Muscle of arm (tissue), 12 donors: ENCODE results near the gene TBX2. TPM values are rescaled to one million over a fixed set of nuclear protein-coding genes. Genes with fewer than 3 reads are reported as not detected.

Source experiments
- DNase-seq: peaks from one replicate; pipeline ENCODE4 v3.0.0-alpha.2; 2013
- polyA plus RNA-seq, 12 donors: library from polyadenylated mRNA; unstranded; fragments of 120-200 nt; gene quantifications; one replicate each; pipeline ENCODE4 v1.2.1, GENCODE V29; 2013; ENCODE audit not compliant: insufficient read length in 12 of 12

The TBX2 gene
- polyA plus RNA-seq, 12 donors, result 6.1 to 11.7 (median 8.0) TPM; not detected in 1

DNA sequence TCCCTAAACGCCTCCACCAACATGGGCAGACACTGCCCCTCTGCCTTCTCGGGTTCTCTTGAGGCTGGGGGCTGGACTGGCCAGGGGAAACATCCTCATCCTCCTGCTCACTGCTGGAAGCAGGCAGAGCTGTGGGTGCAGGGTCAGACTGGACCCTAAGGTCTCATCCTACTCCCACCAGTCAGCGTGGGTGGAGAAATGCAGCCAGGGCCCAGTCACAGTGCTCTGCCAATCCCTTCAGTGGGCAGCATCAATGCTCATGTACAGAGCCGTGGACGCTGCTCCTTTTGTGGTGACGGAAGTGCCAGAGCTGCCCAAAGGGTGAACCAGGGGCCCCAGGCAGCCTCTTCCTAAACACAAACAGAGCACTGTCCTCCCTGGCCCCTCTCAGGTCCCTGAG lies 13.4 kb upstream of the TBX2 start:
- no peak for DNase-seq

DNA sequence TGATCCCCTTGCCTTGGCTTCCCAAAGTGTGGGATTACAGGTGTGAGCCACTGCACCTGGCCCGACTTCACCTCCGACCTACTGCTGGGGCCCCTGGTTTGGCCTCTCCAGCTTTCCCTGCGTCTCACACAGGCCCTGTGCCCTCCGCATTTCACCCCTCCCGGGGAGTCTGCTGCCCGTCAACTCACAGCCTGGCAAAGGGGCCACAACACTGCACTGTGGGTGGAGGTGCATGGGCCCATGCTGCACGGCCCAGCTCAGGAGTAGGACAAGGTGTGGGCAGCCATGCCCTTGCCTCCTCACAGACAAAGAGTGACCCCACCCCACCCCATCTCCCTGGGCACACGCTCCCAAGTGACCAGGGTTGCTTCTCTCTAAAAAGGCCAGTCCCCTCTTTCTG lies 12.6 kb upstream of the TBX2 start:
- no peak for DNase-seq

DNA sequence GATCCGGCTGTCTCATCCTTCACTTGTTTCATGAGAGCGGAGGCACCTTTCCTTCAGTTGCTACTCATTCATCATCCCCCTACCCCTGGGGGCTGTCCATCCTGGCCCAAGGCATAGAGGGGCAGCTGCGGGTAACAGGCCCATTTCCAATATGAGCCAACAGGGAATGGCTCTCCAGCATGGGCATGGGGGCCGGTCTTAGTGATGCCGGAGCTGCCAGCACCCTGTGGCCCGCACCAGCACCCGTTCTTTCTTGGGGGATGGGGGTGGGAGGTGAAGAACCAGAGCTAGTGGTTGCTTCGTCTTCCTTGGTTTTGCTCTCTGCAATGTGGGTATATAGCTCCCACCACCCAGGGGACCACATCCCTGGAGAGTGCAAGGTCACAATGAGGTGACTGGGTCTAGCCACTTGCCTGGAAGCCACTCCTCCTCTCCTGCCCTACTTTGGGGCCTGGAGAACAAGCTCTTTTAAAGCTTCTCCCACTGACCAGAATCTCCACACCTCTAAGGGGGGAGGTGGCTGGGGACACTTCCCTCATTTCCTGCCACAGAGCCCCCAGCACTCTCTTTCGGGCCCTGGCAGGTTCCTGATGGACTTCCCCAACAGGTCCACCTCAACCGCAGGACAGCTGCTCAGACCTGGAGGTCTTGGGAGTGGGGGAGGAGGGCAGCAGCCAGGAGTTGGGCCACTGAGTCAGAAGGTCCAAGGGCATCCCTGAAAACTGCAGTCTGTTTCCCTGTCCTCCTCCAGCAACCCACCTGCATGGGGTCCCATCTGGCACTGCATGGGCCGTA lies 11.9 kb upstream of the TBX2 start:
- DNase-seq, result no peak

DNA sequence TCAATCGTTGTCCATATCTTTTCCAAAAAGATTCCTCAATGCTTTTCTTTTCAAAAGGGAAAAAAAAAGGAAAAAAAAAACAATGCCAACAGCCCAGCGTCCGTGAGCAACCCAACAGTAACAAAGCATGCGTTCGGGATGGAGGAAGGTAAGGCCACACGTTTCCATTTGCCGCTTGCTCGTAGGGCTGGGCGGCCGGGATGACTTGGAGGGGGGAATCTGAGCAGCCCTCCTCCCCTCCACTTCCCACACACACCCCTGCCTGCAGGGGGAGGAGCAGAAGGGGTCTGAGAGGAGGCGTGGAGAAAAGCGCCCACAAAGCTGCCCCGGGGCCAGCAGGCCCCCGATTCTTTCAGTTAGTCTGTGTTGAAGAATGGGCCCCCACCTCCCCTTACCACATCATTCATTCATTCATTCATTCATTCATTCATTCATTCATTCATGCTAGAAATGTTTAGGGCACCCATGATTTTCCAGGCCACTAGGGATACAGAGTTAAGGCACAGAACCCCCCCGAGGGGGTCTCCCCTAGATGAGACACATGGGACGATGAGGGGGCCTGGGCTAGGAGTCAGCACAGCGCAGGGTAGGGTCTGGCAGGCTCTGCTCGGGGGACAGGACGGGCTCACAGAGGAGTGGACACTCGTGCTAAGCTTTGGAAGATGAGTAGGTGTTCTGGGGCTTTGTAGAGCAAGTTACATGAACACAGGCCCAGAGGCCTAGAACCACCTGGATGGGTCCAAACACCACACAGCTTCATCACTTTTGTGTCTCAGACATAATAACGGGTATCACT lies 10.9 kb upstream of the TBX2 start:
- no peak for DNase-seq

DNA sequence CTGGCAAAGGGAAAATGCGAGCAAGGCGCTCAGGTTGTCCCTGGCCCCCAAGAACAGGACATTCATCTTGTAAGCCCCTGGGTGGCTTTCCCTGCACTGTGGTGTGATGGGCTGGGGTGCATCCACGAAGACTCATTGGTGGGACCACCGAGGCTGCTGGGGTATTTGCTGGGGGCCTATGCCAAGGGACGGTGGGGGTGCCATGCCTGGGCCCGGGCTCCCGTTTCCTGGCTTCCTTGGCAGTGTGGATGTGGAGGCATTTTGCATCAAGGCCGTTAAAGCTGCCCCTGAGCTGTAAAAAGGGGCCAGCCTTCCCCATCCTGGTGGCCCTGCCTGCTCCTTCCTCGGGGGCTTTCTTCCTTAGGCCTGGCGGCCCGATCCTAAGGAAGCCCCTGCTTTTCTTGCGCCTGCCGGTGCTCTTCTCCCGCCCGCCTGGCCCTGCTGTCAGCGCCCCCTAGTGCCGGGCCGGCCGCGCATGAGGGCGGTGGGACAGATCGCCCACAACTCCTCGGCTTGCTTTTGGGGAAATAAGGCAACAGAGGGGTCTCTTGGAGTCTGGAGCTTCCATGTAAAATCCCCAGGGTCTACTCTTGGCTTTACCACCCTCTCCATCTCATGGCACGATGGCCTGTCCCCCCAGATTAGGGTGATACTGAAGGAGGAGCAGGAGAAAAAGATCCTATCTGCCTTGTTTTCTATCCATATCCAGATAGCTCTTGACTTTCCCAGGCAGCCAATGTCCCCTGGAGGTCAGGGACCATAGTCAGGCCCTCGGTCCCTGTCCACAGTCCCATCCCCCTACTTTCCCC lies 9.8 kb upstream of the TBX2 start:
- no peak for DNase-seq

DNA sequence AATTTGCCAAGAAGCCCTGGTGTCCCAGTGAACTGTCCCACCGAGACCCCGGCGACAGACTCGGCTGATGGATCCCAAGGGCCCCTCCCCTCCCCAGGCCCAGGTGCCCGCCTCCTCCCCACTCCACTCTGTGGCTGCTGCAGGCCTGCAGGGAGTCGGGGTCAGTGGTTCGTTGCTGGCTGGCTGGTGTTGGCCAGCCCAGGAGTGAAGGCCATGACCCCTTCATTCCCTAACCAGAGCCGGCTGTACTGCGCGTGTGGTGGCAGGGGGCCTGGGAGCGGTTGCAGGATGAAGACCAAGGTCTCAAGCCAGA lies 9.2 kb upstream of the TBX2 start:
- DNase-seq, result no peak

DNA sequence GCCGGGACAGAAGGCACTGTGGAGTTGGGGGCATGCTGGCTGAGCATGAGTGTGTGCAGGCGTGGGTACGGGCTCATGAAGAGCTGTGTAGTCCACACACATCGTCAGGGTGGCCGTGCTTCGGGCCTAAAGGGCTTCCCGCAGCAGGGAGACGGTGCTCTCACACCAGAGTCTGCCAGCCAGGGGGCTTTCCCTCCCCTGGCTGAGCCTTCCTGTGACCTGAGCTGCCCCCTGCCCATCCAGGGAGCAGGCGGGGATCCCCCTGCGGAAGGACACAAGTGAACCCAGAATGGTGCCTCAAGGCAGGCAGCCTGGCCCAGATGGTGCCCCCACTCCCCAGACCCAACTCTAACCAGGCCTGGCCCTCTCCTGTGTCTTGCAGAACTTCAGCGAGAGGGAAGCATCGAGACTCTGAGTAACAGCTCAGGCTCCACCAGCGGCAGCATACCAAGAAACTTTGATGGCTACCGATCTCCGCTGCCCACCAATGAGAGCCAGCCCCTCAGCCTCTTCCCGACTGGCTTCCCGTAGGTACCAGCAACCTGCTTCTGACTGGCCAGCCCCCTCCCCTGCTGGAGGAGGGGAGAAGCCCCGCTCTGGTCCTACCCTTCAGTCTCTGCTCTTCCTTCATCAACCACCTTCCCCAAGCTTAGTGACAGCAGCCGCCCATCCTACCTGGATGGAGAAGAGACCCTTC lies 7.9 kb upstream of the TBX2 start:
- DNase-seq, result no peak

DNA sequence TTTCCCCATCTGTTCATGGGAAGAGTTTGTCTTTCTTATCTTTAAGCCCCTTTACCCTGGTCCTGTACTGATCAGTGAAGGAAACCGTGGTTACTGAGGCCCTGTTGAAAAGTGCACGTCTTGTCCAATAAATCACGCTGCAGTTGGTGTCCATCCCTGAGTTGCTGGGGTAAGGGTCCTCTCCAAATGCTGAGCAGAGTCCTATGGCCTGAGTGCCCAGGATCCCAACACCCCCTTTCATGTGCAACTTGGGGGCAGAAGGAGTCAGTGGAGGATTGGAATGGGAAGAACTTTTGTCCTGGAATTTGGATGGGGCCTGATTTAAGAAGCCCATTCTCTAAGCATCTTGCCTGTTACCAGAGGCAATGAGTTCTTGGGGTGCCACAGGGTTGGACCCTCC lies 7.0 kb upstream of the TBX2 start:
- no peak for DNase-seq

DNA sequence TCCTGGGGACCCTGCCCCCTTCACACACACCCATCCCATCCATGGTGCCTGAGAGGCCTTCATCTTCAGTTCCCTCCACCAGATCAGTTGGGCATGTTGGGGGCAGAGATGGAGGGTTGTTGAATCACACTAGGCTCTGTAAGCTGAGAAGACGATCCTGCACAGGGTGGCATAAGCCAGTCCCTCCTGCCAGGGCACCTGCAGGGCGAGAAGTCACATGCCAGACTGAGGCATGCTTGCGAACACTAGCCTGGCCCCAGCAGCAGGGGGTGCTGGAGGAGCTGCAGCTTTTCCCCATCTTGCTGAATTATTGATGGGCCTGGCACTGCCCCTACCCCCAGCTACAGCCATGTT lies 6.1 kb upstream of the TBX2 start:
- no peak for DNase-seq

DNA sequence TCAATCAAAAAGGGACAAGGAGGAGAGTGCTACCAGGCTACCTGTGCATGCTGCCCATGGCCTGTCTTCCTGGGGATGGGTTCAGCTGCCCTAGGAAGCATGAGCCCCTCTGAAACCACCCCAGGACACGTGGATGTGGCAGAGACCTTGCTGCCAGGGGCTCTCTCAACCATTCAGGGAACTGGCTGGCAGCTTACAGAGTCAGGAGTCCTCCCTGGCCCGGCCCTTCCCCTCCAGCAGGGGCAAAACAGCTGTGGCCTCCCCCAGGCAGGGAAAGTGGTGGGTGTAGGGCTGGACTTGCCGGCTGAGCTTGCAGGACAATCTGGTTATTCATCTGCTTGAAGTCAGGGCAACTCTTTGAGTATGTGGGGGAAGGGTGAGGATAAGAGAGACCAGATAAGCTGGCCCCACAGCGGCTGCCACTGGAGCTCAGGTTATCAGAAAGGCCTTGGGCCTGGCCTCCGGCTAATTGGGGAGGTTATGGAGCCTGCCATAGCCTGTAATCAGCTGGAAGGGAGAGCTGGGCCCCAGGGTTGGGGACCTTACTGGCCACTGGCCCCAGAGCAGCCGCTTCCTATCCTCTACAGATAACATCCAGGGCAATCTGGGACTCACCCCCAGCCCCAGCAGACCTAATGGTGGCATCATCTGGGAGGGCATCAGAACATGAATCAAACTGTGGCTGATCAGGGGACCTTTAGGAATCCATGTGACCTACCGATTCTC lies 5.6 kb upstream of the TBX2 start:
- DNase-seq, result no peak

DNA sequence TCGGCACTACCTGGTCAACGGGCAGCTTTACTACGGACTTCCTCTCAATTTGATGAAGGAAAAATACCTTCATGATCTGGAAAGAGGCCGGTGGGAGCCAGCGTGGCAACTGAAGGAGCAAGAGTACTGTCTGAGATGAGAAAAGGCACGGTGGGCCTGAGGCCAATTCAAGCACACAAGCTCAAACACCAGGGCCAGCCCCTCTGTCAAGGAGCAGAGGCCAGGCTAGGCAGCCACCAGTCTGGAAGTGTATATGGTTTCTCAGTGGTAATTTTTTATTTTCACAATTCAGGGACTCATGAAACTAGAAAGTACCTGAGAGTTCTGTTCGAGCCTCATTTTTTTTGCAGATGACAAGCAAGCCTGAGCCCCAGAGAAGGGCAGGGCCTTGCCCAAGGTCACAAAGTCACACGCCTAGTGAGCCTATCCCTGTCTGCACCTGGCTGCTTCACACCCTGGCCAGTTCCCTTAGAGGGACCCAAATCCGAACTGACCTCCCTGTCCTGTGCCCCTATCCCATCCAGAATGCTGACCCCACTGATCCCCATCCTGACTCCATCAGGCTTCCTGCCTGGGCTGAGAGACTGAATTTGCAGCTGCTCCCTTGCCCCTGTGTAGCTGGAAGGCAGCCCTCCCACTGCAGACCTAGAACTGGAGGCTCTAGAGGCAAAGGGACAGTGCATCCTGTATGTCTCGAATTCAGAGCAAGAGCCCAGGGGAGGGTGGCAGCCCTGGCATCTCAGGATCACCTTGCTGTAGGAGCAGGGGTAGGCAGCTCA lies 4.8 kb upstream of the TBX2 start:
- DNase-seq, result no peak

DNA sequence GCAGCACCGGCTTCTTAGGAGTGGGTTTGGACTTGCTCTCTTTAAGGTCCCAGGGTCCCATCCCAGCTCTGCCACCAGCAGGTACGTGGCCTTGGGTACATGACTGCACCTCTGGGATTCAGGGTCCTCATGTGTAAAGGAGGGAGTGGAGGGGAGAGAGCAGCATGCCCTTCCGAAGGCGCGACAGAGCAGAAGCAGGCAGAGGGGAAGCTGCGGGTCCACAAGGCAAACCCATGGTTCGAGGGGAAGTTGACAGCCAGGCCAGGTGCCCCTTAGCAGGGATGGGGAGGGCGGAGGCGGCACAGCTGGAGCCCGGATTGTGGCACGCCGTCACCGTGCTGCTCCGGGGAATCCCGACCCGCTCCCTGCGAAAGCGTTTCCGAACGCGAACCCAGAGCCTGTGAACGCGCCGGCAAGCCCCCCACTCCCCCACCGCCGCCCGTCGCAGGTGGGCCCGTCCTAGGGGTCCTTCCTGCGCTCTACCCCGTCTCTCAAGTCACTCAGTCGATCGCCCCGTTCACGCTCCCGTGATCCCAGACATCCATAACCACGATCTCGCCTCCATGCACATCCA lies 4.1 kb upstream of the TBX2 start:
- DNase-seq, result no peak

DNA sequence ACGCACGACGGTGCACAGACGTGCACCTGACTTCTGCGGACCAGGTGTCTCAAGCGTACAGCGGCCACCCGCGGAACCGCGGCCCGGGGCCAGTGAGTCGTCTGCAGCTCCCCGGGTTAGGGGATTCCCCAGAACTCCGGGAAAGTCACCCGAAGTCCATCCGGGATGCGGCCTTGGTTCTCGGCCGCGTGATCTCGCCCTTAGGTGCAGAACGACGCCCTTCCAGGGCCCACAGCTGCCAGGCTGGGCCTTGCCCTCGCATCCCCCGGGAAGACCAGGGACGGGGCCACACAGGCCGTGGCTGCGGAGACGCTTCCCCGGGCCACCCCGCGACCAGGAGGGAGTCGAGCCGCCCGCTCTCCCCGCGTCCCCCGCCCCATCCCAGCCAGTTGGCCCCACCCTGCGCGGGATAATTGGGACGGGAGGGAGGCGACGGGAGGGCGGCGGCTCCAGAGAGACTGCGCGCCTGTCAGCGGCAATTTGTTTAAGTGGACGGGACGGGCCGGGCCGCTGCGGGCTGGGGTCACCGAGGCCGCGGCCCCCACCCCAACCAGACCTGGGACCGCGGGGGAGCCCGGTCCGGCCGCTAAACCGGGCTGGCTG lies 3.6 kb upstream of the TBX2 start:
- DNase-seq, result no peak

DNA sequence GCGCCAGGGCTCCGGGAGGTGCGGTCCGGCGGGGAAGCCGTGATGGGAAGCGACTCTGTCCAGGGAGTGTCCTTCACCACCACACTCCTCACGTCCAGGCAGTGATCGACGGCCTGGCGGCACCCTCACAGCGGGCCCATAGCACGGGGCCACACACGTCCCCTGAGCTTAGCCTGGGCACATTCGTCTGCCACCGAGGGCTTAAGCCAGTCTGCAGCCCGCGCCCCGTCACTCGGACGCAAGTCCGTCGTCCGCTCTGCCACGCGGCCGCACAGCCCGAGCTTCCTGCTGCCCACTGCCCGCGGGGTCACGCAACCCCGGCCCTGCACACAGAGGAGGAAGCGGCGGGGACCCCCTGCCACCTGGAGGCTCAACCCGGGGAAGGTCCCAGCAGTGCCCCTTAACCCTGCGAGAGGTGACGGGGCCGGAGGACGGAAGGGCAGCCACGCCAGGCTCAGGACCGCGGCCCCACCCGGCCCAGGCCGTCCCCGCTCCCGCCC lies 3.0 kb upstream of the TBX2 start:
- DNase-seq, result no peak

DNA sequence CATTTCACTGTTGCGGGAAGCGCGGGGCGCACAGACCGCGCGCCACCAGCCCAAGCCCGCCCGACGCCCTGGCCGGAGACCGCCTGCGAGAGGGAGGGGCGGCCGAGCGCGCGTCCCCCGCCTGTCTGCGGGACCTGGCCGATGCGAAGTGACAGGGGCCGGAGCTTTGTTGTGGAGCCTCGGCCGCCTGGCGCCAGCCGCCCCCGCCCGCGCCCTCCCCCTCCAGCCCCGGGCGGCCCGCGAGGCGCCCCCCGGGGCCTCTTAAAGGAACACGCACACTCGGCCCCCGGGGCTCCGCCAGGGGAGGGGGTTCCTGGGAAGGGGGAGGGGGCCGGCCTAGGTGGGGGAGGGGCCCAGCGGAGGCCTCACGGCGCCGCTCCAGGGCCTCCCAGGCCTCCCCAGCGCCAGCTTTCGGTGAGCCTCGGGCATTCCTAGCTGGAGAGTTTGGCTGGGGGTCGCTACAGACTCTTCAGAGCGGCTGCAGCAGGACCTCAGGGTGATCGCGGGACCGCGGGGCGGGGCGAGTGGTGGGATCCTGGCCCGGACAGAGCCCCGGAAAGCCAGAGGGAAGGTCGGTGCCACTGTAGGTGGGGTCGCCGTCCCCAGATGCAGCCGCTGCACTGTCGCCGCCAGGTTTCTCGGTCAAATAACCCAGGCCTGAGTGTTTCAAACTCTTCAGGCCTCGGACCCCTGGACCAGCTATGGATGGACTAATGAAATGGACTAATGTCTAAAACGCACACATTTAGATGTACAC lies 2.4 kb upstream of the TBX2 start:
- no peak for DNase-seq

DNA sequence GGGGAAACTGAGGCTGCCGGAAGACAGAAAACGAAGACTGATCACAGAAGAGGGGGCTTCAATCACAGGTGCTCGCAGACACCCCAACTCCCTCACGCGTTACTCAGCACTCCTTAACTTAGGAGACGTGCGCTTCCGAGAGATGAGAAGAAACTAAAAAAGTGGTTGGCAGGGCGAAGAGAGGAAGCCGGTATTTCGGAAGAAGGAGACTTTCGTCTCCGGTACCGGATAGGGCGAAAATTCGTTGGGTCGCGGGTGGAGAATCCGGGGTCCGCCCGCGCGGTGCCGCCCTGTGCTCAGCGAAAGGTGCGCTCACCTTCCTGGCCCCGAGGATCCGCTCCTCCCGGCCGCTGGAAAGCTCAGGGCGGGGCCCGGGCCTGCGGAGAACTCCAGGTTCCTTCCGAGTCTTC lies 917 bp upstream of the TBX2 start:
- no peak for DNase-seq

DNA sequence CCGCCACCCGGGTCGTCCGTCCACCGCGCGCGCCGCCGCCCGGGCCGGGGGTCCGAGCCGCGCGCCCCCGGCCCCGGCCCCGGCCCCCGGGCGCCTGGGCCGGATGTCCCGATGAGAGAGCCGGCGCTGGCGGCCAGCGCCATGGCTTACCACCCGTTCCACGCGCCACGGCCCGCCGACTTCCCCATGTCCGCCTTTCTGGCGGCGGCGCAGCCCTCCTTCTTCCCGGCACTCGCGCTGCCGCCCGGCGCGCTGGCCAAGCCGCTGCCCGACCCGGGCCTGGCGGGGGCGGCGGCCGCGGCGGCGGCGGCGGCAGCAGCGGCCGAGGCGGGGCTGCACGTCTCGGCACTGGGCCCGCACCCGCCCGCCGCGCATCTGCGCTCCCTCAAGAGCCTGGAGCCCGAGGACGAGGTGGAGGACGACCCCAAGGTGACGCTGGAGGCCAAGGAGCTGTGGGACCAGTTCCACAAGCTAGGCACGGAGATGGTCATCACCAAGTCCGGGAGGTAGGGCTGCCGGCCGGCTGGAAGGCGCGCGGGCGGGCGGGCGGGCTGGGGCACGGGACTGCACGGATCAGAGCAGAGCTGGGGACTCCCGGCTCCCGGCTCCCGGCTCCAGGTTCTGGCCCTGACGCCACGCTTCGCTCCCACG lies 548 bp downstream of the TBX2 start:
- DNase-seq, result no peak

DNA sequence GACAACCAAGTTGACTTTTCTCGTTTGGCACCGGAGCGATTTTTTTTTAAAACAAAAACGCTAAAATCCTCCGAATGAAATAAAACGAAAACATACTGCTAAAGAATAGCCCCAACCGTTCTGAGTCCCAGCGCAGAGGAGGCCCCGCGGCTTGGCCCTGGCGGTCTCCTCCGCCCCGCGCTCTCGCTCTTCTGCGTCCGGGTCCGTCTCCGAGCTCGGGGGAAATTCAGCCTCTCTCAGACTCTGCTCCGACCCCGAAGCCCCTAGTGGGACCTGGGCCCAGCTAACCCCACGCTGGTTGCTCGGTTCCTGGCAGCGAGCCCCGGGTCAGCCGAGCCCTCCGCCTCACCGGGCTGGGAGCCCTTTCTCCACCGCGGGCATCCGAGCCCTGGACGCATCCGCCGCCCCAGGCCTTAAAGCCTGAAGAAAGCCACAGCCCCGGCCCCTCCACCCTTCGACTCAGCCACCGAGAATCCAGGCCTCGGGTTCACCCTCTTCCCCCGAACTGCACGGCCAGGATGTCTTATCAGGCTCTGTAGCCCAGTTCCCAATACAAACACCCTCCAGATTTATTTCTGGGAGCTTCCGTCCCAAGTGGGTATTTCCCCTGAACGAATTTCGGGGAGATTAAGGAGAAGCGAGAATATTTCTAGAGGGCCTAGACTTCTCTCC lies 1.2 kb downstream of the TBX2 start:
- no peak for DNase-seq
